SU-DHL-6 (cell line): ENCODE measurements around the gene CPNE8.

Source experiments
- H2AFZ ChIP-seq: fragments of 200-600 bp; sonication (generic); 2 replicates; pipeline ENCODE4 v1.6.1; 2014; ENCODE audit warnings: low read depth, mild to moderate bottlenecking, moderate library complexity, mixed read lengths, antibody characterized with exemption, low read length; ENCODE audit not compliant: severe bottlenecking
- H3F3A ChIP-seq: fragments of 200-600 bp; shearing (Covaris generic); 2 replicates; pipeline ENCODE4 v1.6.0; 2016; ENCODE audit warnings: antibody characterized with exemption, mild to moderate bottlenecking; ENCODE audit not compliant: insufficient read depth
- H3K27ac ChIP-seq: fragments of 200-600 bp; sonication (generic); 2 replicates; pipeline ENCODE4 v1.5.1; 2016; ENCODE audit warnings: low read depth, mild to moderate bottlenecking, low read length, moderate library complexity, mixed read lengths
- H3K27me3 ChIP-seq: fragments of 200-600 bp; sonication (generic), shearing (Covaris generic); 2 replicates; pipeline ENCODE4 v1.6.0; 2014; ENCODE audit warnings: mild to moderate bottlenecking, low read length
- H3K36me3 ChIP-seq: fragments of 200-600 bp; sonication (generic); 2 replicates; pipeline ENCODE4 v1.6.1; 2014; ENCODE audit warnings: mild to moderate bottlenecking, low read length, mixed read lengths
- H3K4me2 ChIP-seq: fragments of 300-600, 200-600 bp; shearing (Covaris generic), sonication (generic); 2 replicates; pipeline ENCODE4 v1.6.0; 2014; ENCODE audit warnings: low read length, low read depth, mild to moderate bottlenecking; ENCODE audit not compliant: poor library complexity, severe bottlenecking
- H3K4me3 ChIP-seq: fragments of 200-600 bp; sonication (generic); 2 replicates; pipeline ENCODE4 v1.5.1; 2014; ENCODE audit warnings: antibody characterized with exemption, low read length, mild to moderate bottlenecking, mixed read lengths; ENCODE audit not compliant: insufficient read depth, poor library complexity, severe bottlenecking
- H3K79me2 ChIP-seq: fragments of 200-600 bp; sonication (generic); 2 replicates; pipeline ENCODE4 v1.6.1; 2014; ENCODE audit warnings: mild to moderate bottlenecking, low read length, moderate library complexity; ENCODE audit not compliant: insufficient read depth
- H3K9ac ChIP-seq: fragments of 200-600 bp; sonication (generic); 2 replicates; pipeline ENCODE4 v1.7.0; 2014; ENCODE audit warnings: mild to moderate bottlenecking, low read length
- H3K9me2 ChIP-seq: fragments of 200-600 bp; sonication (generic); replicated peaks from 2 replicates; pipeline ENCODE4 v1.6.1; 2014; ENCODE audit warnings: low read length; ENCODE audit not compliant: insufficient read depth
- H3K9me3 ChIP-seq: fragments of 200-600 bp; sonication (generic); 2 replicates; pipeline ENCODE4 v1.6.1; 2014; ENCODE audit warnings: low read length, mixed read lengths; ENCODE audit not compliant: insufficient read depth
- H4K20me1 ChIP-seq: fragments of 200-600 bp; sonication (generic); 2 replicates; pipeline ENCODE4 v1.6.1; 2014; ENCODE audit warnings: low read depth, mild to moderate bottlenecking, antibody characterized with exemption, low read length, moderate library complexity, mixed read lengths
- EZH2phosphoT487 ChIP-seq: fragments of 200-600 bp; sonication (generic), shearing (Covaris generic); conservative IDR thresholded peaks from 2 replicates; pipeline ENCODE4 v1.6.1; 2018; ENCODE audit warnings: mild to moderate bottlenecking, antibody characterized with exemption, low read length, moderate library complexity, mixed read lengths
- TF ChIP-seq, protein P1 (sequence below): fragments of 200-600 bp; sonication (generic); IDR thresholded peaks from one replicate; pipeline ENCODE4 v1.5.1; 2017; ENCODE audit warnings: antibody characterized with exemption, mild to moderate bottlenecking, low read length, moderate library complexity; ENCODE audit not compliant: insufficient read depth, poor library complexity, severe bottlenecking

The CPNE8 gene

GRCh38 chr12:38697289-38697688 lies 208.1 kb downstream of the CPNE8 start:
- Histone ChIP-seq H3F3A (no peaks in the 10 kb centered on the region), H3K4me3 (no peak overlapping the region), H3K9me2 (no peaks in the 10 kb centered on the region), H3K36me3 (no peaks in the 10 kb centered on the region), H3K27ac (no peak overlapping the region), H3K79me2 (no peaks in the 10 kb centered on the region), H3K9ac (no peak overlapping the region), H3K4me2 (no peak overlapping the region), H3K9me3 (no peaks in the 10 kb centered on the region), H3K27me3 (no peaks in the 10 kb centered on the region), H2AFZ (no peak overlapping the region), H4K20me1 (no peaks in the 10 kb centered on the region)
- no peak for TF ChIP-seq EZH2phosphoT487
- TF ChIP-seq, protein P1, sequence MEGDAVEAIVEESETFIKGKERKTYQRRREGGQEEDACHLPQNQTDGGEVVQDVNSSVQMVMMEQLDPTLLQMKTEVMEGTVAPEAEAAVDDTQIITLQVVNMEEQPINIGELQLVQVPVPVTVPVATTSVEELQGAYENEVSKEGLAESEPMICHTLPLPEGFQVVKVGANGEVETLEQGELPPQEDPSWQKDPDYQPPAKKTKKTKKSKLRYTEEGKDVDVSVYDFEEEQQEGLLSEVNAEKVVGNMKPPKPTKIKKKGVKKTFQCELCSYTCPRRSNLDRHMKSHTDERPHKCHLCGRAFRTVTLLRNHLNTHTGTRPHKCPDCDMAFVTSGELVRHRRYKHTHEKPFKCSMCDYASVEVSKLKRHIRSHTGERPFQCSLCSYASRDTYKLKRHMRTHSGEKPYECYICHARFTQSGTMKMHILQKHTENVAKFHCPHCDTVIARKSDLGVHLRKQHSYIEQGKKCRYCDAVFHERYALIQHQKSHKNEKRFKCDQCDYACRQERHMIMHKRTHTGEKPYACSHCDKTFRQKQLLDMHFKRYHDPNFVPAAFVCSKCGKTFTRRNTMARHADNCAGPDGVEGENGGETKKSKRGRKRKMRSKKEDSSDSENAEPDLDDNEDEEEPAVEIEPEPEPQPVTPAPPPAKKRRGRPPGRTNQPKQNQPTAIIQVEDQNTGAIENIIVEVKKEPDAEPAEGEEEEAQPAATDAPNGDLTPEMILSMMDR, result no peak

- H3K9me3 ChIP-seq, result no peaks in the 10 kb centered on the region
- no peaks in the 10 kb centered on the region for H3K36me3 ChIP-seq
- no peaks in the 10 kb centered on the region for H3K79me2 ChIP-seq
- no peak overlapping the region for H2AFZ ChIP-seq
- no peak for TF ChIP-seq EZH2phosphoT487
- TF ChIP-seq, protein P1, result no peak
- H3F3A ChIP-seq, result no peaks in the 10 kb centered on the region
- no peak overlapping the region for H3K9ac ChIP-seq
- H3K9me2 ChIP-seq, result no peaks in the 10 kb centered on the region
- H3K4me2 ChIP-seq, result no peak overlapping the region
- H3K27me3 ChIP-seq, result no peaks in the 10 kb centered on the region
- no peak overlapping the region for H3K4me3 ChIP-seq
- no peaks in the 10 kb centered on the region for H4K20me1 ChIP-seq
- no peak overlapping the region for H3K27ac ChIP-seq
Observed at GRCh38 chr12:38695057-38695456, 210.3 kb downstream of the CPNE8 start.

- TF ChIP-seq, protein P1, result no peak
- TF ChIP-seq EZH2phosphoT487, result no peak
- no peak overlapping the region for H3K4me2 ChIP-seq
- H3K27ac ChIP-seq, result no peak overlapping the region
Observed at GRCh38 chr12:38691164-38691563, 214.2 kb downstream of the CPNE8 start.

DNA sequence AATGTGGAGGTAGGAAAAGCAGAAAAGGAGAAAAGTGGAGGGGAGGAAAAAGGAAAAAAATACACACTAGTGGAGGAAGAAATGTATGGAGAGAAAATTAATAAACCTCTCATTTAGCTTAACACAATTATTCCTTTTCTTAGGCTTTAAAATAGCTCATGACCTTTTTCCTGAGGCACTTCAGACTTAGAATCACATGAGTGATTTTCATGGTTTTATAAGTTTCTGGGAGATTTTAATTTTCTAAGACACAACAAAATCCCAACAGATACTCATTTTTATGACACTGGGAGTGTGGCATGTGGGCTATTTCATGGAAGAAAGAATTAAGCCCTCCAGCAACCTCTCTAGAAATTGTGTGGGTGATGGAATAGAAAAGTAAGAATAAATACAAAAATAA lies 214.7 kb downstream of the CPNE8 start:
- no peaks in the 10 kb centered on the region for H3K36me3 ChIP-seq
- no peak overlapping the region for H3K9ac ChIP-seq
- TF ChIP-seq, protein P1, result no peak
- TF ChIP-seq EZH2phosphoT487, result no peak
- no peak overlapping the region for H3K4me3 ChIP-seq
- no peak overlapping the region for H3K4me2 ChIP-seq
- no peaks in the 10 kb centered on the region for H3K9me2 ChIP-seq
- no peaks in the 10 kb centered on the region for H3K27me3 ChIP-seq
- H4K20me1 ChIP-seq, result no peaks in the 10 kb centered on the region
- H3F3A ChIP-seq, result no peaks in the 10 kb centered on the region
- no peaks in the 10 kb centered on the region for H3K9me3 ChIP-seq
- no peak overlapping the region for H3K27ac ChIP-seq
- H3K79me2 ChIP-seq, result no peaks in the 10 kb centered on the region
- no peak overlapping the region for H2AFZ ChIP-seq

More at GRCh38 chr12:38691164-38691563, 214.2 kb downstream of the CPNE8 start:
- Histone ChIP-seq H3K79me2 (no peaks in the 10 kb centered on the region), H3K9me2 (no peaks in the 10 kb centered on the region), H3K4me3 (no peak overlapping the region), H4K20me1 (no peaks in the 10 kb centered on the region), H3K9ac (no peak overlapping the region), H3F3A (no peaks in the 10 kb centered on the region), H3K9me3 (no peaks in the 10 kb centered on the region), H3K36me3 (no peaks in the 10 kb centered on the region), H2AFZ (no peak overlapping the region), H3K27me3 (no peaks in the 10 kb centered on the region)
